Measurements from ENCODE around the gene CCNYL1. TPM values are rescaled to one million over a fixed set of nuclear protein-coding genes. Genes with fewer than 3 reads are reported as not detected.

Gene CCNYL1
- polyA plus RNA-seq, 1 of the 3 experiments (the other 2 are of a cell fraction): 8.7 TPM

DNA sequence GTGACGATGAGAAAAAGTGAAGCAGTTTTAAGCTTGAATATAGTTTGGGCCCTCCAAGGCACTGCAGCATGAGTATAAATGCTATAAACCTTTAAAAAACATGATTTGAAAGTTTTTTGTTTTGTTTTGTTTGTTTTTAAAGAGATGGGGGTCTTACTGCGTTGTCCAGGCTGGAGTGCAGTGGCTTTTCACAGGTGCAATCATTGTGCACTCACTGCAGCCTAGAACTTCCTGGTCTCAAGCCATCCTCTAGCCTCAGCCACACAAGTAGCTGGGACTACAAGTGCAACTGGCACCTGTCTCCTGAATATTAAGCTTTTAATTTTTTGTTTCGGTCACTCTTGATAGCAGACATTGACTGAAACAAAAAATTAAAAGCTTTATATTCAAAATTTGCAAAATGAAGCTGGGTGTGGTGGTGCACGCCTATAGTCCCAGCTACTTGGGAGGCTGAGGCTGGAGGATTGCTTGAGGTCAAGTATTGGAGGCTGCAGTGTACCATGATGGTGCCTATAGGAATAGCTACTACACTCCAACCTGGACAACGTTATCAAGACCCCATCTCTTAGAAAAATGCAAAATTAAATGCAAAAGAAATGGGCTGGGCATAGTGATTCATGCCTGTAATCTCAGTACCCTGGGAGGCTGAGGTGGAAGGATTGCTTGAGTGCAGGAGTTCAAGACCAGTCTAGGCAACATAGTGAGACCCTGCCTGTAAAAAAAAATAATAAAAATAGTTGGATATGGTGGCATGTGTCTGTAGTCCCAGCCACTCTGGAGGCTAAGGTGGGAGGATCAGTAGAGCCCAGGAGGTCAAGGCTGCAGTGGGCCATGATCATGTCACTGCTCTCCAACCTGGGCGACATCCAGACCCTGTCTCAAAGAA is 43.3 kb downstream of the CCNYL1 start:
- CTCF ChIA-PET: interaction anchor here (0.9 to 2.2 kb wide), 3 partner anchors 9 to 317 kb away, joined by 3 to 11 read pairs (median 7); no protein-coding TSS in a partner anchor
- POLR2A ChIA-PET: no interaction called here
- DNase-seq: no peak
- WGBS (ENCODE audit: low lambda C conversion rate): 97% methylated on average over 6 of the region's 6 CpGs
- no peak overlapping the region for H3K27ac ChIP-seq (ENCODE audit: low read depth in 2 of 2, low read length in 1 of 2)
- no peak overlapping the region for H3K4me3 ChIP-seq (ENCODE audit: low read depth in 2 of 2, low read length in 1 of 2)
- no peaks in the 10 kb centered on the region for H3K79me2 ChIP-seq (ENCODE audit: insufficient read depth)
- no peak overlapping the region for H3K9ac ChIP-seq
- H4K20me1 ChIP-seq (ENCODE audit: insufficient read depth): no peaks in the 10 kb centered on the region
- no peaks in the 10 kb centered on the region for H3K9me2 ChIP-seq
- H3K36me3 ChIP-seq (replicated peaks in 1 of 2; ENCODE audit: control insufficient read depth in 1 of 2, insufficient read depth in 2 of 2, low read length in 1 of 2): peaks cover 11 to 28% of the 10 kb centered on the region in 2 experiments
- H3K4me2 ChIP-seq: no peak overlapping the region
- no peaks in the 10 kb centered on the region for H3K9me3 ChIP-seq
- no peak for TF ChIP-seq YY1 (IDR thresholded peaks at IDR 0.05; ENCODE audit: low read depth)
- no peak for TF ChIP-seq SIN3A (IDR thresholded peaks at IDR 0.05; ENCODE audit: borderline replicate concordance, low read depth, low read length)
- no peak for TF ChIP-seq RXRA (IDR thresholded peaks at IDR 0.05; ENCODE audit: borderline replicate concordance, low read depth)
- H3K27me3 ChIP-seq (ENCODE audit: insufficient read depth): no peaks in the 10 kb centered on the region
- peaks cover 0 to 9% of the 10 kb centered on the region in 2 experiments; a peak in 1 of 4 replicates for H3K4me1 ChIP-seq (ENCODE audit: control insufficient read depth in 1 of 2, insufficient read depth in 2 of 2, low read depth in 1 of 2, low read length in 1 of 2)
- H2AFZ ChIP-seq (ENCODE audit: low read depth): no peak overlapping the region
- H3F3A ChIP-seq (replicated peaks; ENCODE audit: insufficient read depth): peaks cover 3% of the 10 kb centered on the region

DNA sequence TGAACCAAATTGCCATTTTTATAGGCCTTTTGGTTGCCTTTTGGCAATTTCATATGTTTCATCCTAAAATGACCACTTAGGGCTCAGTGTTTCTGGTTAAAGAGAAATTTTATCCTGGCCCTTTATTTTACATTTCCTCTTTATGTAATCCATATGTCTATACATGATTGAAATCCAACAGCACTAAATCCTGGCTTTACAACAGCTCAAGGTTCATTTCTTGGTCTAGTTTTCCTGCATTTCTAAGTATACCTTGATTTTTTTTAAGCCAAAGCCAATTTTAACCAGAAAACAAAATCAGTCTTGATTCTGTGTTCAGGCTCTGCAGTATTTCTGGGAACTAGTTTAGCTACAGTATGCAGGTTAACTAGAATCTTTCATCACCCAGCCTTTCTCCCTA is 46.6 kb downstream of the CCNYL1 start:
- no peaks in the 10 kb centered on the region for H3K79me2 ChIP-seq (ENCODE audit: insufficient read depth)
- no peak overlapping the region for H3K9ac ChIP-seq
- no peaks in the 10 kb centered on the region for H3K27me3 ChIP-seq (ENCODE audit: insufficient read depth)
- no peak overlapping the region for H2AFZ ChIP-seq (ENCODE audit: low read depth)
- POLR2A ChIA-PET: no interaction called here
- H3K4me1 ChIP-seq (ENCODE audit: control insufficient read depth in 1 of 2, insufficient read depth in 2 of 2, low read depth in 1 of 2, low read length in 1 of 2): peaks cover 6 to 10% of the 10 kb centered on the region in 2 experiments; a peak in 2 of 4 replicates
- no peak for DNase-seq
- peaks cover 3% of the 10 kb centered on the region for H3F3A ChIP-seq (replicated peaks; ENCODE audit: insufficient read depth)
- H4K20me1 ChIP-seq (ENCODE audit: insufficient read depth): no peaks in the 10 kb centered on the region
- CTCF ChIA-PET: interaction anchor here (0.6 to 2.5 kb wide), 2 partner anchors 12 to 283 kb away, joined by 3 to 13 read pairs; no protein-coding TSS in a partner anchor
- H3K4me2 ChIP-seq: no peak overlapping the region
- H3K36me3 ChIP-seq (replicated peaks in 1 of 2; ENCODE audit: control insufficient read depth in 1 of 2, insufficient read depth in 2 of 2, low read length in 1 of 2): peaks cover 3 to 11% of the 10 kb centered on the region in 2 experiments
- TF ChIP-seq, protein P1, sequence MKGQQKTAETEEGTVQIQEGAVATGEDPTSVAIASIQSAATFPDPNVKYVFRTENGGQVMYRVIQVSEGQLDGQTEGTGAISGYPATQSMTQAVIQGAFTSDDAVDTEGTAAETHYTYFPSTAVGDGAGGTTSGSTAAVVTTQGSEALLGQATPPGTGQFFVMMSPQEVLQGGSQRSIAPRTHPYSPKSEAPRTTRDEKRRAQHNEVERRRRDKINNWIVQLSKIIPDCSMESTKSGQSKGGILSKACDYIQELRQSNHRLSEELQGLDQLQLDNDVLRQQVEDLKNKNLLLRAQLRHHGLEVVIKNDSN (IDR thresholded peaks at IDR 0.05; ENCODE audit: borderline replicate concordance, low read depth): no peak
- no peak for TF ChIP-seq RCOR1 (IDR thresholded peaks at IDR 0.05; ENCODE audit: low read length)
- no peak for TF ChIP-seq RFX5 (IDR thresholded peaks at IDR 0.05; ENCODE audit: low read length)
- no peak for TF ChIP-seq MXI1 (IDR thresholded peaks at IDR 0.05; ENCODE audit: low read depth, low read length)
- TF ChIP-seq RAD21 (IDR thresholded peaks at IDR 0.05; ENCODE audit: low read length): no peak
- no peak for TF ChIP-seq POLR2AphosphoS5 (IDR thresholded peaks at IDR 0.05; ENCODE audit: low read depth, low read length)
- no peak for TF ChIP-seq SIN3A (IDR thresholded peaks at IDR 0.05; ENCODE audit: borderline replicate concordance, low read depth, low read length)
- TF ChIP-seq FOXM1 (IDR thresholded peaks at IDR 0.05; ENCODE audit: low read depth): no peak
- no peak for TF ChIP-seq GABPA (IDR thresholded peaks at IDR 0.05; ENCODE audit: low read depth)
- TF ChIP-seq, protein P2, sequence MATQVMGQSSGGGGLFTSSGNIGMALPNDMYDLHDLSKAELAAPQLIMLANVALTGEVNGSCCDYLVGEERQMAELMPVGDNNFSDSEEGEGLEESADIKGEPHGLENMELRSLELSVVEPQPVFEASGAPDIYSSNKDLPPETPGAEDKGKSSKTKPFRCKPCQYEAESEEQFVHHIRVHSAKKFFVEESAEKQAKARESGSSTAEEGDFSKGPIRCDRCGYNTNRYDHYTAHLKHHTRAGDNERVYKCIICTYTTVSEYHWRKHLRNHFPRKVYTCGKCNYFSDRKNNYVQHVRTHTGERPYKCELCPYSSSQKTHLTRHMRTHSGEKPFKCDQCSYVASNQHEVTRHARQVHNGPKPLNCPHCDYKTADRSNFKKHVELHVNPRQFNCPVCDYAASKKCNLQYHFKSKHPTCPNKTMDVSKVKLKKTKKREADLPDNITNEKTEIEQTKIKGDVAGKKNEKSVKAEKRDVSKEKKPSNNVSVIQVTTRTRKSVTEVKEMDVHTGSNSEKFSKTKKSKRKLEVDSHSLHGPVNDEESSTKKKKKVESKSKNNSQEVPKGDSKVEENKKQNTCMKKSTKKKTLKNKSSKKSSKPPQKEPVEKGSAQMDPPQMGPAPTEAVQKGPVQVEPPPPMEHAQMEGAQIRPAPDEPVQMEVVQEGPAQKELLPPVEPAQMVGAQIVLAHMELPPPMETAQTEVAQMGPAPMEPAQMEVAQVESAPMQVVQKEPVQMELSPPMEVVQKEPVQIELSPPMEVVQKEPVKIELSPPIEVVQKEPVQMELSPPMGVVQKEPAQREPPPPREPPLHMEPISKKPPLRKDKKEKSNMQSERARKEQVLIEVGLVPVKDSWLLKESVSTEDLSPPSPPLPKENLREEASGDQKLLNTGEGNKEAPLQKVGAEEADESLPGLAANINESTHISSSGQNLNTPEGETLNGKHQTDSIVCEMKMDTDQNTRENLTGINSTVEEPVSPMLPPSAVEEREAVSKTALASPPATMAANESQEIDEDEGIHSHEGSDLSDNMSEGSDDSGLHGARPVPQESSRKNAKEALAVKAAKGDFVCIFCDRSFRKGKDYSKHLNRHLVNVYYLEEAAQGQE (IDR thresholded peaks at IDR 0.05; ENCODE audit: low read depth, low read length): no peak
- no peaks in the 10 kb centered on the region for H3K9me3 ChIP-seq
- H3K9me2 ChIP-seq: no peaks in the 10 kb centered on the region
- H3K27ac ChIP-seq (ENCODE audit: low read depth in 2 of 2, low read length in 1 of 2): no peak overlapping the region
- H3K4me3 ChIP-seq (ENCODE audit: low read depth in 2 of 2, low read length in 1 of 2): no peak overlapping the region

Measured in SK-N-SH (cell line).